Transverse colon (tissue), 4 donors: ENCODE measurements around the gene PTPN7. TPM values are rescaled to one million over a fixed set of nuclear protein-coding genes. Genes with fewer than 3 reads are reported as not detected.
A peak's percentile ranks its signal among the peaks of the same experiment; 100 is the strongest.

Experiments
- DNase-seq: peaks from one replicate; pipeline ENCODE4 v3.0.0-alpha.2; 2019
- H3K27ac ChIP-seq, 4 donors: fragments of 200-600 bp; sonication (generic); 2 replicates each; pipeline ENCODE4 v1.5.1; 2016 to 2018; ENCODE audit warnings: inconsistent platforms in 4 of 4
- H3K27me3 ChIP-seq: fragments of 200-600 bp; sonication (generic); 2 replicates; pipeline ENCODE4 v1.5.1; 2017; ENCODE audit warnings: inconsistent platforms
- H3K36me3 ChIP-seq, 4 donors: fragments of 200-600 bp; sonication (generic); 2 replicates each; pipeline ENCODE4 v1.5.1; 2017 to 2019; ENCODE audit warnings: inconsistent platforms in 4 of 4
- H3K4me1 ChIP-seq, 4 donors: fragments of 200-600 bp; sonication (generic); 2 replicates each; pipeline ENCODE4 v1.5.1; 2017 to 2020; ENCODE audit warnings: inconsistent platforms in 4 of 4
- H3K4me3 ChIP-seq, 4 donors: fragments of 200-600 bp; sonication (generic); 1 replicate in 1 of 4; 2 replicates in 3 of 4; pipeline versions ENCODE4 v1.5.1 to v1.6.1; 2017 to 2019; ENCODE audit warnings: inconsistent platforms in 4 of 4
- H3K9me3 ChIP-seq, 2 donors: fragments of 200-600 bp; sonication (generic); 2 replicates each; pipeline ENCODE4 v1.5.1; 2017 to 2019; ENCODE audit warnings: inconsistent platforms in 2 of 2
- CTCF ChIP-seq, 5 experiments: fragments of 200-600 bp in 3 of 5; fragments of 450-650 bp in 2 of 5; sonication (generic) in 3 of 5; IDR thresholded peaks; 1 replicate in 2 of 5; 2 replicates in 3 of 5; pipeline ENCODE4 v1.5.1; 2016 to 2017; ENCODE audit warnings: antibody characterized with exemption in 5 of 5, inconsistent platforms in 3 of 5, mild to moderate bottlenecking in 2 of 5, moderate library complexity in 1 of 5
- EP300 ChIP-seq: sonication (generic); formaldehyde crosslinking; IDR thresholded peaks from one replicate; pipeline ENCODE4 v1.6.1; 2017; ENCODE audit warnings: antibody characterized with exemption, low read depth
- POLR2A ChIP-seq: fragments of 450-650 bp; IDR thresholded peaks from one replicate; pipeline ENCODE4 v1.6.1; 2016; ENCODE audit warnings: antibody characterized with exemption, mild to moderate bottlenecking, moderate library complexity
- POLR2AphosphoS5 ChIP-seq, 3 donors: sonication (generic); formaldehyde crosslinking; IDR thresholded peaks; one replicate each; pipeline ENCODE4 v1.6.1; 2016; ENCODE audit warnings: antibody characterized with exemption in 3 of 3
- WGBS, 2 donors: methylation state at CpG; one replicate each; pipeline ENCODE4 v1.1.5; 2018; ENCODE audit warnings: low coverage in 1 of 2; 5-methylcytosine and 5-hydroxymethylcytosine counted together
- in situ Hi-C, 4 donors: fragments of 200-750 bp; cut with MboI; loops; one replicate each; pipeline versions ENCODE4 v1.15.0 to v1.15.1; 2017; ENCODE audit warnings: low sequenced_read_pairs in 3 of 4, low pct_ligation_motif_present in 1 of 4, low pct_unique_long_range_greater_than_20kb in 1 of 4
- intact Hi-C: fragments of 100-400 bp; cut with DNase I; formaldehyde crosslinking; loops from one replicate; pipeline ENCODE4 v1.15.1; 2023; ENCODE audit warnings: low total_unique reads
- total RNA-seq, 4 donors: library from RNA; depleted of rRNA; stranded (reverse); fragments of >200 nt; gene quantifications; one replicate each; pipeline ENCODE4 v1.1.0, GENCODE V29; 2016

The PTPN7 gene
- total RNA-seq, 4 donors from 2014 or later, result 5.2 to 32.5 (median 14.0) TPM; not detected in 1

GRCh38 chr1:202133496-202133895 is 26.9 kb downstream of the PTPN7 start:
- Histone ChIP-seq H3K4me3 (no peak overlapping the region), H3K27ac (peak overlapping the region in 3 of 4 donors; percentile 64 to 90 (median 73)), H3K27me3 (no peaks in the 10 kb centered on the region), H3K36me3 (peaks cover 0 to 24% (median 11%) of the 10 kb centered on the region in 4 donors), H3K4me1 (peaks cover 8 to 26% (median 12%) of the 10 kb centered on the region in 4 donors), H3K9me3 (no peaks in the 10 kb centered on the region)
- in situ Hi-C loops, result loop anchor here in 3 of 4 donors (25.0 kb wide), 2 partner anchors 246 to 271 kb away; partner anchors contain the start of gene SHISA4 (in 2 of the 3)
- DNase-seq, result no peak
- no peak for TF ChIP-seq CTCF (IDR thresholded peaks at IDR 0.05)
- no peak for TF ChIP-seq POLR2AphosphoS5 (IDR thresholded peaks at IDR 0.05)
- no peak for TF ChIP-seq EP300
- TF ChIP-seq POLR2A, result no peak
- intact Hi-C loops, result loop anchor here (5.0 kb wide), 1 partner anchor 126 kb away; no protein-coding TSS in a partner anchor
- WGBS, 2 donors, result 70% methylated on average over 8 of the region's 8 CpGs; no CpG with 5 or more reads in 1 of the 2 donors

- no peak for DNase-seq
- Histone ChIP-seq H3K27me3 (no peaks in the 10 kb centered on the region), H3K36me3 (peaks cover 0 to 24% (median 11%) of the 10 kb centered on the region in 4 donors), H3K4me3 (no peak overlapping the region), H3K27ac (peak overlapping the region; percentile 64 to 90 (median 72)), H3K4me1 (peaks cover 8 to 26% (median 12%) of the 10 kb centered on the region in 4 donors), H3K9me3 (no peaks in the 10 kb centered on the region)
- intact Hi-C loops (loop anchor here (5.0 kb wide), 1 partner anchor 126 kb away; no protein-coding TSS in a partner anchor), in situ Hi-C loops (loop anchor here in 3 of 4 donors (25.0 kb wide), 2 partner anchors 246 to 271 kb away; partner anchors contain the start of gene SHISA4 (in 2 of the 3))
- WGBS, 2 donors, result 60 to 85% methylated on average over 1 to 14 of the region's 14 CpGs
- no peak for TF ChIP-seq POLR2AphosphoS5 (IDR thresholded peaks at IDR 0.05)
- no peak for TF ChIP-seq POLR2A
- TF ChIP-seq EP300, result no peak
- no peak for TF ChIP-seq CTCF (IDR thresholded peaks at IDR 0.05)
Measured at GRCh38 chr1:202133001-202133400, 27.4 kb downstream of the PTPN7 start.

DNA sequence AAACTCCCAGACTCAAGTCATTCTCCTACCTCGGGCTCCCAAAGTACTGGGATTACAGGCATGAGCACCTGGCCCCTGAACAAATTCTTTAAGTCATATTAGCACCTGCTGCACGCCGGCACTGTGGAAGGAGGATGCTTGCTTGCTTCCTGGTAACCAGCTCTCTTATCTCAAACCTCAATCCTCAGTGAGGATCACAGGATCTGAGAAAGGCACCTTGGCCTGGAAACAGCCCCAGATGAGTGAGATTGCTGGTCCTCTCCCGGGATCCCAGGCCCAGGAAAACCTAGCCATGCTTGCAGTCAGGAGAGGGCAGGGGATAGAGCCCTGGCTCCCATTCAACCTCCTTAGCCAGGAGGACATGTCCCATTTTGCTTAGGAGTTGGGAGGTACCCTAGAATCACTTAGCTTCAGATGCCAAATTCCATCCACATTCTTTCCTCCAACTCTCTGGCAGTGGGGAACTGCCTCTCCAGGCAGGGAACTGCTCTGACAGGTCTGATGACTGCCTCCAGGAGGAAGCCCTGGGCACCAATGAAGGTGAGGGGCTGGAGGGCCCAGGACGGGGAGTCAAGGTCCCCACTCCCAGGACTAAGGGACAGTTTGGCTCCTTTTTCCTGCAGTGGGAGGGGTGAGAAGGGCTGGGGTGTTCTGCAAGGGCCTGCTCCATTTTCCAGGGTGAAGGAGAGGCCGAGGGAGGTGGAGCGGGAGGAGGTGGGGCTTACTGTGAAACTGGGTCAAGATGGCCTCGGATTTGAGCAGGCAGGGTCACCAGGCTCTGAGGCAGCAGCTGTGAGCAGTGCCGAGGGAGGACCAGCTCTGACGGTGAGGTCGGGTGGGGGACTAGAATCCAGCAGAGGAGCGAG is 28.2 kb downstream of the PTPN7 start:
- TF ChIP-seq POLR2A, result no peak
- no peak for TF ChIP-seq EP300
- no peak for TF ChIP-seq CTCF (IDR thresholded peaks at IDR 0.05)
- no peak for TF ChIP-seq POLR2AphosphoS5 (IDR thresholded peaks at IDR 0.05)
- WGBS, 2 donors, result 60 to 64% methylated on average over 2 to 12 of the region's 12 CpGs
- no peaks in the 10 kb centered on the region for H3K27me3 ChIP-seq
- no peak overlapping the region for H3K4me3 ChIP-seq
- H3K27ac ChIP-seq, result peak overlapping the region; percentile 64 to 90 (median 72)
- peaks cover 0 to 22% (median 11%) of the 10 kb centered on the region in 4 donors for H3K36me3 ChIP-seq
- H3K9me3 ChIP-seq, result no peaks in the 10 kb centered on the region
- H3K4me1 ChIP-seq, result peaks cover 8 to 26% (median 12%) of the 10 kb centered on the region in 4 donors
- peak; percentile 38 for DNase-seq
- intact Hi-C loops (loop anchor here (5.0 kb wide), 1 partner anchor 125 kb away; no protein-coding TSS in a partner anchor), in situ Hi-C loops (loop anchor here in 3 of 4 donors (25.0 kb wide), 2 partner anchors 245 to 270 kb away; partner anchors contain the start of gene SHISA4 (in 2 of the 3))
